Endothelial cell of umbilical vein (primary cell): ENCODE results near the gene ADCY2. TPM values are rescaled to one million over a fixed set of nuclear protein-coding genes. Genes with fewer than 3 reads are reported as not detected.
"Not testable (repeated sequence)": the region's sequence is repeated elsewhere in the genome, so short reads cannot be mapped to it uniquely, and the experiment has no call there.

Experiments used
- BruUV-seq: library from RNA; stranded (reverse); fragments of 400-500 nt; replicated peaks from 2 replicates; lab custom pipeline; 2021; lab: Mats Ljungman, UMichigan
- CTCF ChIA-PET: fragments of 300-600, 350-600 bp; sonication (Branson Sonifier 250); formaldehyde crosslinking; loops from one replicate; lab custom pipeline; 2021; ENCODE audit warnings: antibody characterized with exemption, inconsistent platforms; lab: Charles Lee
- POLR2A ChIA-PET: fragments of 300-600, 350-600 bp; sonication (Branson Sonifier 250); formaldehyde crosslinking; loops from one replicate; lab custom pipeline; 2021; ENCODE audit warnings: antibody characterized with exemption, inconsistent platforms; lab: Charles Lee
- DNase-seq: peaks from one replicate; pipeline ENCODE4 v3.0.0-alpha.2; 2011; ENCODE audit warnings: low read depth, low spot score
- FAIRE-seq: peaks from 2 replicates; lab custom pipeline; 2011; peaks lifted over from hg19 to GRCh38; lab: Jason Lieb, UNC
- H2AFZ ChIP-seq: 2 replicates; pipeline ENCODE4 v1.6.0; 2012; ENCODE audit warnings: low read depth, low read length, control low read depth, inconsistent platforms
- H3K27ac ChIP-seq: 2 replicates; pipeline ENCODE4 v1.5.1; 2011; ENCODE audit warnings: low read depth, mild to moderate bottlenecking, control low read depth, low read length, moderate library complexity; ENCODE audit not compliant: insufficient read depth
- H3K27me3 ChIP-seq, 2 experiments: 2 replicates each; pipeline versions ENCODE4 v1.6.0 to v1.6.1; 2011; ENCODE audit warnings: low read length in 2 of 2, mixed read lengths in 1 of 2; ENCODE audit not compliant: control insufficient read depth in 2 of 2, insufficient read depth in 2 of 2
- H3K36me3 ChIP-seq, 2 experiments: 2 replicates in 1 of 2; 3 replicates in 1 of 2; pipeline ENCODE4 v1.5.1; 2011; ENCODE audit warnings: low read length in 2 of 2, mild to moderate bottlenecking in 1 of 2, moderate library complexity in 1 of 2; ENCODE audit not compliant: control insufficient read depth in 2 of 2, insufficient read depth in 2 of 2; ENCODE audit errors: extremely low read depth in 1 of 2
- H3K4me1 ChIP-seq: 3 replicates; pipeline ENCODE4 v1.5.1; 2011; ENCODE audit warnings: mild to moderate bottlenecking, low read length; ENCODE audit not compliant: control insufficient read depth, insufficient read depth; ENCODE audit errors: extremely low read depth
- H3K4me2 ChIP-seq: 2 replicates; pipeline ENCODE4 v1.6.1; 2011; ENCODE audit warnings: low read length, control low read depth, mixed read lengths; ENCODE audit not compliant: insufficient read depth
- H3K4me3 ChIP-seq, 3 experiments: fragments of 200-600 bp in 1 of 3; sonication (generic), shearing (Covaris generic) in 1 of 3; replicated peaks in 1 of 3; 2 replicates each; pipeline ENCODE4 v1.5.1; 2011 to 2016; ENCODE audit warnings: control low read depth in 3 of 3, low read length in 3 of 3, mild to moderate bottlenecking in 2 of 3, inconsistent platforms in 1 of 3, low read depth in 1 of 3, moderate library complexity in 1 of 3; ENCODE audit not compliant: insufficient read depth in 1 of 3
- H3K79me2 ChIP-seq: 2 replicates; pipeline ENCODE4 v1.6.0; 2012; ENCODE audit warnings: low read length, inconsistent platforms; ENCODE audit not compliant: control insufficient read depth, insufficient read depth
- H3K9ac ChIP-seq: replicated peaks from 2 replicates; pipeline ENCODE3; 2011; ENCODE audit warnings: low read length, control low read depth; ENCODE audit not compliant: insufficient read depth; ENCODE audit errors: extremely low read depth
- H3K9me1 ChIP-seq: replicated peaks from 3 replicates; pipeline ENCODE4 v1.6.0; 2011; ENCODE audit warnings: mild to moderate bottlenecking, low read length; ENCODE audit not compliant: control insufficient read depth, insufficient read depth; ENCODE audit errors: extremely low read depth
- H3K9me3 ChIP-seq: replicated peaks from 2 replicates; pipeline ENCODE4 v1.5.1; 2012; ENCODE audit warnings: low read length, inconsistent platforms; ENCODE audit not compliant: control insufficient read depth, insufficient read depth
- H4K20me1 ChIP-seq: replicated peaks from 2 replicates; pipeline ENCODE3; 2011; ENCODE audit warnings: mild to moderate bottlenecking, low read length; ENCODE audit not compliant: control insufficient read depth, insufficient read depth; ENCODE audit errors: extremely low read depth
- EZH2 ChIP-seq: IDR thresholded peaks from 2 replicates; pipeline ENCODE4 v1.6.1; 2012; ENCODE audit warnings: borderline replicate concordance, low read depth, mild to moderate bottlenecking, moderate library complexity, low read length, inconsistent platforms; ENCODE audit not compliant: severe bottlenecking
- FOS ChIP-seq: IDR thresholded peaks from 2 replicates; pipeline ENCODE4 v1.6.1; 2011; ENCODE audit warnings: mild to moderate bottlenecking, low read length, moderate library complexity, borderline replicate concordance; ENCODE audit not compliant: insufficient read depth
- GATA2 ChIP-seq: IDR thresholded peaks from 2 replicates; pipeline ENCODE4 v1.7.0; 2011; ENCODE audit warnings: low read depth, mild to moderate bottlenecking, moderate library complexity, mixed read lengths, low read length; ENCODE audit not compliant: insufficient read length, insufficient read depth
- JUN ChIP-seq: IDR thresholded peaks from 2 replicates; pipeline ENCODE4 v1.6.1; 2011; ENCODE audit warnings: borderline replicate concordance, low read depth; ENCODE audit not compliant: insufficient read length, insufficient read depth
- MAX ChIP-seq: IDR thresholded peaks from 2 replicates; pipeline ENCODE4 v1.6.1; 2011; ENCODE audit not compliant: insufficient read depth, insufficient read length
- MYC ChIP-seq: IDR thresholded peaks from one replicate; pipeline ENCODE4 v1.6.1; 2011; ENCODE audit warnings: mild to moderate bottlenecking, low read depth, low read length
- POLR2A ChIP-seq: IDR thresholded peaks from 2 replicates; pipeline ENCODE4 v1.6.1; 2012; ENCODE audit warnings: low read depth, mild to moderate bottlenecking, control low read depth, low read length
- POLR2AphosphoS5 ChIP-seq: IDR thresholded peaks from 2 replicates; pipeline ENCODE4 v1.6.1; 2012; ENCODE audit warnings: low read depth, mild to moderate bottlenecking, control low read depth, low read length, moderate library complexity; ENCODE audit not compliant: insufficient read depth
- dilution Hi-C: fragments of 300-500 bp; cut with MboI; formaldehyde crosslinking; loops from one replicate; pipeline ENCODE4 v1.15.0; 2019; ENCODE audit warnings: low sequenced_read_pairs; ENCODE audit not compliant: extremely low pct_ligation_motif_present
- intact Hi-C: fragments of 100-400 bp; cut with micrococcal nuclease; formaldehyde crosslinking; loops from one replicate; pipeline ENCODE4 v1.10.0; 2022
- polyA plus RNA-seq, 4 experiments: library from polyadenylated mRNA; depleted of rRNA in 3 of 4; stranded (reverse) in 3 of 4; unstranded in 1 of 4; fragments of >200 nt; gene quantifications; 2 replicates each; pipeline versions ENCODE4 v1.2.1 to v1.2.3, GENCODE V29; 2011 to 2012; ENCODE audit warnings: missing spikeins in 1 of 4
- total RNA-seq: library from RNA; stranded (reverse); gene quantifications from 2 replicates; pipeline ENCODE4 v1.2.3, GENCODE V29; 2021
- TF ChIP-seq, protein P1 (sequence below), 2 donors: IDR thresholded peaks; 1 replicate in 1 of 2; 2 replicates in 1 of 2; pipeline ENCODE4 v1.5.1; 2011; ENCODE audit warnings: low read length in 2 of 2, mild to moderate bottlenecking in 2 of 2, moderate library complexity in 2 of 2, control low read depth in 1 of 2, inconsistent platforms in 1 of 2, low read depth in 1 of 2; ENCODE audit not compliant: insufficient read depth in 1 of 2; ENCODE audit errors: extremely low read depth in 1 of 2

The ADCY2 gene
- total and polyA plus RNA-seq, 2 donors (not counting 3 experiments of a cell fraction or from before 2014, with no cell fraction given) = under 0.01 TPM; not detected in 1

DNA sequence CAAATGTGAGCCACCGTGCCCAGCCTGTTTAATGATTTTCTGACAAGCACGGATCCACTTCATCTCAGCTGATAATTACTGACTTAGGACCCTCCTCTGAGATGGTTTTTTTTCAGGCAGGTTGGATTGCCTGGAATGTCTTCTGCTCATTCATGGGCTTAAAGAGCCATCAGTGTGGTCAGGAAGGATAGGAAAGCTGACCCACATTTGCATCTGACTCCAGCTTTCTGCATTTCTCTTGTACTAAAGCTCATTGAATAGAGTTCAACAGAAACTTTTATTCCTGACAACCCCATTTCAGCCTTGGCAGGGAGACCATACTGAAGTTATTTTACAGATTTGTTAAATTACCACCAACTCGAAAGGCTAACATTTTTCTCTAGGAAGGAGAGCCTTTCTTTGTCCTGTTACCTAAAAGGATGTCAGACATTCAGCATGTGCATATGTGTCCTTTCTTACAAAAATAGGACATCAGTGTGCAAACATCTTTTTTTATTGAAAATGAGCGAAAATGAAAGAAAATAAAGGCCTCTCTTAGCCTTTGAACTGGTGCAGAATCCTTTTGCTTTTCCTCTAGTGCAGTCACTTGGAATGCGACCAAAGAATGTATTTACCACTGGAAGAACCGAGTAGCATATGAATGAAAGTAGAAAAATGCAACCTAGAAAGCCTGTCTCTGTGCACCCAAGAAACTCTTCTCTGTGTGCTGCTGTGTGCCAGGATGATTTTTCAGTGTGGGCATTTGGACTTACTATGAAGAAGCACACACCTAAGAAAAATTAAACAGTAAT is 26.6 kb downstream of the ADCY2 start:
- DNase-seq (no peak), FAIRE-seq (no peak)
- H3K9ac ChIP-seq = no peak overlapping the region
- ChIA-PET POLR2A (no interaction called here), CTCF (no interaction called here)
- no peak overlapping the region for H3K4me3 ChIP-seq
- no TSS peak for BruUV-seq
- no peaks in the 10 kb centered on the region for H3K27me3 ChIP-seq
- no peaks in the 10 kb centered on the region for H3K9me1 ChIP-seq
- H2AFZ ChIP-seq = no peak overlapping the region
- no peak overlapping the region for H3K27ac ChIP-seq
- H3K79me2 ChIP-seq = no peaks in the 10 kb centered on the region
- no peak overlapping the region for H3K4me2 ChIP-seq
- TF ChIP-seq JUN = no peak
- no peak for TF ChIP-seq MAX
- no peak for TF ChIP-seq POLR2AphosphoS5
- no peak for TF ChIP-seq GATA2
- no peak for TF ChIP-seq FOS
- TF ChIP-seq, protein P1, sequence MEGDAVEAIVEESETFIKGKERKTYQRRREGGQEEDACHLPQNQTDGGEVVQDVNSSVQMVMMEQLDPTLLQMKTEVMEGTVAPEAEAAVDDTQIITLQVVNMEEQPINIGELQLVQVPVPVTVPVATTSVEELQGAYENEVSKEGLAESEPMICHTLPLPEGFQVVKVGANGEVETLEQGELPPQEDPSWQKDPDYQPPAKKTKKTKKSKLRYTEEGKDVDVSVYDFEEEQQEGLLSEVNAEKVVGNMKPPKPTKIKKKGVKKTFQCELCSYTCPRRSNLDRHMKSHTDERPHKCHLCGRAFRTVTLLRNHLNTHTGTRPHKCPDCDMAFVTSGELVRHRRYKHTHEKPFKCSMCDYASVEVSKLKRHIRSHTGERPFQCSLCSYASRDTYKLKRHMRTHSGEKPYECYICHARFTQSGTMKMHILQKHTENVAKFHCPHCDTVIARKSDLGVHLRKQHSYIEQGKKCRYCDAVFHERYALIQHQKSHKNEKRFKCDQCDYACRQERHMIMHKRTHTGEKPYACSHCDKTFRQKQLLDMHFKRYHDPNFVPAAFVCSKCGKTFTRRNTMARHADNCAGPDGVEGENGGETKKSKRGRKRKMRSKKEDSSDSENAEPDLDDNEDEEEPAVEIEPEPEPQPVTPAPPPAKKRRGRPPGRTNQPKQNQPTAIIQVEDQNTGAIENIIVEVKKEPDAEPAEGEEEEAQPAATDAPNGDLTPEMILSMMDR (IDR thresholded peaks at IDR 0.05; ENCODE audit: extremely low read depth in 1 of 2, insufficient read depth in 1 of 2, low read depth in 1 of 2, low read length in 2 of 2) = no peak
- no peak for TF ChIP-seq POLR2A
- TF ChIP-seq MYC = no peak
- no peak for TF ChIP-seq EZH2
- H3K4me1 ChIP-seq = no peaks in the 10 kb centered on the region
- intact Hi-C loops (no loop called here), dilution Hi-C loops (no loop called here)
- H3K9me3 ChIP-seq = no peaks in the 10 kb centered on the region
- no peaks in the 10 kb centered on the region for H3K36me3 ChIP-seq
- no peaks in the 10 kb centered on the region for H4K20me1 ChIP-seq

DNA sequence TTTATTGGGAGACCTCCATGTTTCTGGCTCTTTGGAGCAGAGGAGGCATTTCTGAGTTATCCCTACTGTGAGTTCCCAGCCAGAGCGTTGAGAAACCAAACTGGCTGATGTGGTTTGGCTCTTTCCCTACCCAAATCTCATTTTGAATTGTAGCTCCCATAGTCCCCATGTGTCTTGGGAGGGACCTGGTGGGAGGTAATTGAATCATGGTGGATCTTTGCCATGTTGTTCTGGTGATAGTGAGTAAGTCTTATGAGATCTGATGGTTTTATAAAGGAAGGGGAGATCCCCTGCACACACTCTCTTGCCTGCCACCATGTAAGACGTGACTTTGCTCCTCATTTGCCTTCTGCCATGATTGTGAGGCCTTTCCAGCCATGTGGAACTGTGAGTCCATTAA is 27.3 kb downstream of the ADCY2 start:
- H3K4me3 ChIP-seq, H3K27me3 ChIP-seq, H3K9me1 ChIP-seq, BruUV-seq, H2AFZ ChIP-seq, H3K4me2 ChIP-seq, DNase-seq, H3K9ac ChIP-seq, H4K20me1 ChIP-seq, POLR2A ChIA-PET, FAIRE-seq, H3K9me3 ChIP-seq, H3K4me1 ChIP-seq, CTCF ChIA-PET, H3K36me3 ChIP-seq, intact Hi-C loops, dilution Hi-C loops, H3K27ac ChIP-seq, H3K79me2 ChIP-seq: not testable (repeated sequence)
